Measurements from ENCODE around the gene PCNX2.

The PCNX2 gene

GRCh38 chr1:232999956-233000625 is 295.4 kb downstream of the PCNX2 start:
- Histone ChIP-seq H3K18ac (ENCODE audit: low read length) (no peak overlapping the region), H2BK15ac (replicated peaks; ENCODE audit: low read depth) (no peak overlapping the region), H3K27ac (ENCODE audit: low read depth, low read length) (no peak overlapping the region), H3K9ac (ENCODE audit: low read length) (no peak overlapping the region), H3K23ac (ENCODE audit: low read length) (no peak overlapping the region), H3K79me2 (ENCODE audit: control insufficient read depth, insufficient read depth, low read length) (no peaks in the 10 kb centered on the region), H2BK5ac (ENCODE audit: low read length) (no peak overlapping the region), H3K56ac (ENCODE audit: low read length) (no peak overlapping the region), H3K4me3 (ENCODE audit: low read length) (no peak overlapping the region), H3K27me3 (ENCODE audit: insufficient read depth, low read length, poor library complexity) (no peaks in the 10 kb centered on the region), H2AK5ac (ENCODE audit: low read length) (no peak overlapping the region), H3K79me1 (ENCODE audit: low read length) (no peaks in the 10 kb centered on the region), H2BK120ac (ENCODE audit: low read depth, low read length) (no peak overlapping the region), H4K5ac (ENCODE audit: low read length) (no peak overlapping the region), H4K8ac (ENCODE audit: low read depth, low read length) (no peak overlapping the region), H3K4me1 (ENCODE audit: control insufficient read depth, low read depth, low read length) (no peaks in the 10 kb centered on the region), H3K36me3 (ENCODE audit: control insufficient read depth, insufficient read depth, low read length) (no peaks in the 10 kb centered on the region), H3K4ac (ENCODE audit: low read depth, low read length) (no peak overlapping the region), H3K4me2 (ENCODE audit: low read length) (no peak overlapping the region)
- WGBS (ENCODE audit: extremely low coverage, insufficient coverage, low lambda C conversion rate), result no CpG with 5 or more reads among the region's 16 CpGs
- DNase-seq, result no peak

- Histone ChIP-seq H3K4me1 (ENCODE audit: control insufficient read depth, low read depth, low read length) (no peaks in the 10 kb centered on the region), H4K5ac (ENCODE audit: low read length) (no peak overlapping the region), H3K56ac (ENCODE audit: low read length) (no peak overlapping the region), H2BK120ac (ENCODE audit: low read depth, low read length) (no peak overlapping the region), H2BK15ac (replicated peaks; ENCODE audit: low read depth) (no peak overlapping the region), H3K18ac (ENCODE audit: low read length) (no peak overlapping the region), H2AK5ac (ENCODE audit: low read length) (no peak overlapping the region), H3K4me2 (ENCODE audit: low read length) (no peak overlapping the region), H3K79me2 (ENCODE audit: control insufficient read depth, insufficient read depth, low read length) (no peaks in the 10 kb centered on the region), H4K8ac (ENCODE audit: low read depth, low read length) (no peak overlapping the region), H3K23ac (ENCODE audit: low read length) (no peak overlapping the region), H3K27ac (ENCODE audit: low read depth, low read length) (no peak overlapping the region), H3K27me3 (ENCODE audit: insufficient read depth, low read length, poor library complexity) (no peaks in the 10 kb centered on the region), H3K4ac (ENCODE audit: low read depth, low read length) (no peak overlapping the region), H3K36me3 (ENCODE audit: control insufficient read depth, insufficient read depth, low read length) (no peaks in the 10 kb centered on the region), H2BK5ac (ENCODE audit: low read length) (no peak overlapping the region), H3K4me3 (ENCODE audit: low read length) (no peak overlapping the region), H3K9ac (ENCODE audit: low read length) (no peak overlapping the region), H3K79me1 (ENCODE audit: low read length) (no peaks in the 10 kb centered on the region)
- WGBS (ENCODE audit: extremely low coverage, insufficient coverage, low lambda C conversion rate), result no CpG with 5 or more reads among the region's 3 CpGs
- no peak for DNase-seq
Observed at GRCh38 chr1:232998646-232999045, 296.9 kb downstream of the PCNX2 start.

GRCh38 chr1:232998138-232998537 is 297.4 kb downstream of the PCNX2 start:
- no peak for DNase-seq

GRCh38 chr1:232996143-232996542 is 299.4 kb downstream of the PCNX2 start:
- DNase-seq, result no peak
- Histone ChIP-seq H3K27me3 (ENCODE audit: insufficient read depth, low read length, poor library complexity) (no peaks in the 10 kb centered on the region), H3K27ac (ENCODE audit: low read depth, low read length) (no peak overlapping the region), H4K8ac (ENCODE audit: low read depth, low read length) (no peak overlapping the region), H3K4me2 (ENCODE audit: low read length) (no peak overlapping the region), H3K9ac (ENCODE audit: low read length) (no peak overlapping the region), H3K36me3 (ENCODE audit: control insufficient read depth, insufficient read depth, low read length) (no peaks in the 10 kb centered on the region), H3K79me1 (ENCODE audit: low read length) (no peaks in the 10 kb centered on the region), H2BK5ac (ENCODE audit: low read length) (no peak overlapping the region), H2BK15ac (replicated peaks; ENCODE audit: low read depth) (no peak overlapping the region), H3K18ac (ENCODE audit: low read length) (no peak overlapping the region), H2AK5ac (ENCODE audit: low read length) (no peak overlapping the region), H3K4me1 (ENCODE audit: control insufficient read depth, low read depth, low read length) (no peaks in the 10 kb centered on the region), H3K4me3 (ENCODE audit: low read length) (no peak overlapping the region), H3K56ac (ENCODE audit: low read length) (no peak overlapping the region), H3K4ac (ENCODE audit: low read depth, low read length) (no peak overlapping the region), H3K79me2 (ENCODE audit: control insufficient read depth, insufficient read depth, low read length) (no peaks in the 10 kb centered on the region), H4K5ac (ENCODE audit: low read length) (no peak overlapping the region), H2BK120ac (ENCODE audit: low read depth, low read length) (no peak overlapping the region), H3K23ac (ENCODE audit: low read length) (no peak overlapping the region)
- WGBS (ENCODE audit: extremely low coverage, insufficient coverage, low lambda C conversion rate), result no CpG with 5 or more reads among the region's 2 CpGs

More at GRCh38 chr1:232998138-232998537, 297.4 kb downstream of the PCNX2 start:
- no peak overlapping the region for H3K4me2 ChIP-seq (ENCODE audit: low read length)
- no peak overlapping the region for H3K23ac ChIP-seq (ENCODE audit: low read length)
- H2BK120ac ChIP-seq (ENCODE audit: low read depth, low read length), result no peak overlapping the region
- no peak overlapping the region for H4K5ac ChIP-seq (ENCODE audit: low read length)
- H4K8ac ChIP-seq (ENCODE audit: low read depth, low read length), result no peak overlapping the region
- no peak overlapping the region for H3K18ac ChIP-seq (ENCODE audit: low read length)
- no peak overlapping the region for H3K27ac ChIP-seq (ENCODE audit: low read depth, low read length)
- WGBS (ENCODE audit: extremely low coverage, insufficient coverage, low lambda C conversion rate), result no CpG with 5 or more reads among the region's 15 CpGs
- no peak overlapping the region for H2AK5ac ChIP-seq (ENCODE audit: low read length)
- H3K36me3 ChIP-seq (ENCODE audit: control insufficient read depth, insufficient read depth, low read length), result no peaks in the 10 kb centered on the region
- no peak overlapping the region for H3K4ac ChIP-seq (ENCODE audit: low read depth, low read length)
- no peak overlapping the region for H2BK15ac ChIP-seq (replicated peaks; ENCODE audit: low read depth)
- H2BK5ac ChIP-seq (ENCODE audit: low read length), result no peak overlapping the region
- H3K4me3 ChIP-seq (ENCODE audit: low read length), result no peak overlapping the region
- no peak overlapping the region for H3K9ac ChIP-seq (ENCODE audit: low read length)
- H3K27me3 ChIP-seq (ENCODE audit: insufficient read depth, low read length, poor library complexity), result no peaks in the 10 kb centered on the region
- no peaks in the 10 kb centered on the region for H3K79me2 ChIP-seq (ENCODE audit: control insufficient read depth, insufficient read depth, low read length)
- H3K79me1 ChIP-seq (ENCODE audit: low read length), result no peaks in the 10 kb centered on the region
- H3K56ac ChIP-seq (ENCODE audit: low read length), result no peak overlapping the region
- H3K4me1 ChIP-seq (ENCODE audit: control insufficient read depth, low read depth, low read length), result no peaks in the 10 kb centered on the region

GRCh38 chr1:232995189-232995588 is 300.3 kb downstream of the PCNX2 start:
- H3K79me1 ChIP-seq (ENCODE audit: low read length), result no peaks in the 10 kb centered on the region
- H2BK120ac ChIP-seq (ENCODE audit: low read depth, low read length), result no peak overlapping the region
- H3K79me2 ChIP-seq (ENCODE audit: control insufficient read depth, insufficient read depth, low read length), result no peaks in the 10 kb centered on the region
- no peak overlapping the region for H2AK5ac ChIP-seq (ENCODE audit: low read length)
- no peak overlapping the region for H4K8ac ChIP-seq (ENCODE audit: low read depth, low read length)
- H3K4me3 ChIP-seq (ENCODE audit: low read length), result no peak overlapping the region
- H3K4ac ChIP-seq (ENCODE audit: low read depth, low read length), result no peak overlapping the region
- no peak overlapping the region for H3K4me2 ChIP-seq (ENCODE audit: low read length)
- H2BK5ac ChIP-seq (ENCODE audit: low read length), result no peak overlapping the region
- H3K36me3 ChIP-seq (ENCODE audit: control insufficient read depth, insufficient read depth, low read length), result no peaks in the 10 kb centered on the region
- H3K23ac ChIP-seq (ENCODE audit: low read length), result no peak overlapping the region
- no peak overlapping the region for H3K9ac ChIP-seq (ENCODE audit: low read length)
- no peak overlapping the region for H3K18ac ChIP-seq (ENCODE audit: low read length)
- no peak overlapping the region for H4K5ac ChIP-seq (ENCODE audit: low read length)
- no CpG with 5 or more reads among the region's 2 CpGs for WGBS (ENCODE audit: extremely low coverage, insufficient coverage, low lambda C conversion rate)
- H3K4me1 ChIP-seq (ENCODE audit: control insufficient read depth, low read depth, low read length), result no peaks in the 10 kb centered on the region
- H3K27ac ChIP-seq (ENCODE audit: low read depth, low read length), result no peak overlapping the region
- H3K56ac ChIP-seq (ENCODE audit: low read length), result no peak overlapping the region
- DNase-seq, result no peak
- H2BK15ac ChIP-seq (replicated peaks; ENCODE audit: low read depth), result no peak overlapping the region
- no peaks in the 10 kb centered on the region for H3K27me3 ChIP-seq (ENCODE audit: insufficient read depth, low read length, poor library complexity)

GRCh38 chr1:232993555-232993954 is 302.0 kb downstream of the PCNX2 start:
- Histone ChIP-seq H3K4ac (ENCODE audit: low read depth, low read length) (no peak overlapping the region), H2BK5ac (ENCODE audit: low read length) (no peak overlapping the region), H4K5ac (ENCODE audit: low read length) (no peak overlapping the region), H3K4me3 (ENCODE audit: low read length) (no peak overlapping the region), H3K79me2 (ENCODE audit: control insufficient read depth, insufficient read depth, low read length) (no peaks in the 10 kb centered on the region), H3K79me1 (ENCODE audit: low read length) (no peaks in the 10 kb centered on the region), H3K18ac (ENCODE audit: low read length) (no peak overlapping the region), H3K23ac (ENCODE audit: low read length) (no peak overlapping the region), H3K4me2 (ENCODE audit: low read length) (no peak overlapping the region), H2BK120ac (ENCODE audit: low read depth, low read length) (no peak overlapping the region), H3K27me3 (ENCODE audit: insufficient read depth, low read length, poor library complexity) (no peaks in the 10 kb centered on the region), H3K56ac (ENCODE audit: low read length) (no peak overlapping the region), H3K4me1 (ENCODE audit: control insufficient read depth, low read depth, low read length) (no peaks in the 10 kb centered on the region), H4K8ac (ENCODE audit: low read depth, low read length) (no peak overlapping the region), H3K36me3 (ENCODE audit: control insufficient read depth, insufficient read depth, low read length) (no peaks in the 10 kb centered on the region), H2BK15ac (replicated peaks; ENCODE audit: low read depth) (no peak overlapping the region), H3K27ac (ENCODE audit: low read depth, low read length) (no peak overlapping the region), H3K9ac (ENCODE audit: low read length) (no peak overlapping the region), H2AK5ac (ENCODE audit: low read length) (no peak overlapping the region)
- WGBS (ENCODE audit: extremely low coverage, insufficient coverage, low lambda C conversion rate), result no CpG with 5 or more reads among the region's 3 CpGs
- no peak for DNase-seq
